IPS-NIHi7 (cell line): Measurements from ENCODE around the gene TUNAR.

Experiments
- DNase-seq: peaks from one replicate; pipeline ENCODE4 v3.0.0; 2012; ENCODE audit warnings: mixed read lengths; ENCODE audit errors: extremely low spot score

TUNAR gene

DNA sequence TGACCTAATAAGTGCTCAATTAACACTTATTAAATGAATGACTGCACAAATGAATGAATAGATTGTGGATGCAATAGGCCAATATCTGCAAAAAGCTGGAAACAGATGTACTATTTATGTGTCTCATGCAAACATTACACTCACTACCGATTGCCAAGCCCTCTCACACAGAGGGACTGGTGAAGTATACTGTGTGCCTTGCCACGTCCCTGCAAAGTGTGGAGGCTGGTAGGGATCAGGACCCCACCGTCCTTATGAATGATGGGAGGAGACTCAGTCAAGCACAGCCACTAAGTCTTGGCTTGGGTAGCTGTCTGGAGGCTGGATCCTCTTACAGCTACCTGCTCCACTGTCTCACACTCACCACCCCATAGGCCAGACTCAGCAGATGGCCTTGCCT lies 3.9 kb upstream of the TUNAR start:
- no peak for DNase-seq

- DNase-seq, result peak; percentile 84
Observed at GRCh38 chr14:95875831-95876760, 536 bp upstream of the TUNAR start.

DNA sequence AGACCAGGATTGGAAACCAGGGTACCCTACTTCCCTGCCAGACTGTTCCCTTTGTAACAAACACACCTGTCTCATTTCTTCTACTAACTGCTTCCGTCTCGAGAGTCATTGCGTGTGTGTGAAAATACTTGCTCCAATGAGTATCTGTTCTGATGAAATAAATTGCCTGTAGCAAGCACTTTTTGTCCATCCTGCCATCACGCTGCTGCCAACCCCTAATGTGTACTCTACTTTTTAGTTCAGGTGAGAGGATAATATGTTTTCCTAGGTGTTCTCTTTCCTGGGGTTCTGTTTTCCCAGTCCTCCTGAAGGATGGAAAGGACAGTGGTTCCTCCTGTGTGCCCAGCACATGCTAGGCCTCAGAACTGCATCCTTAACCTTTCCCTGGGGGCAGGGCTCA lies 1.0 kb downstream of the TUNAR start:
- no peak for DNase-seq

- no peak for DNase-seq
Observed at GRCh38 chr14:95884377-95884776, 7.7 kb downstream of the TUNAR start.

DNA sequence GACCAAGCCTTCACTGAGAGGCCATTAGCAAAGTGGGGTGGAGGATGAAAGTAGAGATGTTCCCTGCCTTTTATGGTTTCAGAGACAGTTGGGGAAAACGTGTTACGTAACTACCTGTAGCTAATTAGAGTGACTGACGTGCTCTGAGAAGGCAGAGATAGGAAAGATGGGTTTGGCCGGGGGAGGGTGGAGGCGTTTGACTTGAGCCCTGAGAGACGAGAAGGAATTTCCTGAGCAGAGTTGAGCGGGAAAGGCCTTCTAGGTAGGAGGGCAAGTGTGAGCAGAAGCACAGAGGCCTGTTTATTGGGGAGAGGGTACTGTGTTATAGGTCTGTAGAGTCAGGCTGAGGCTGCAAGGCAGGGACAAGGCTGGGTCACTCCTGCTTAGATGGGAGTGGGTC lies 8.6 kb downstream of the TUNAR start:
- peak; percentile 29 for DNase-seq

GRCh38 chr14:95885866-95886265 lies 9.2 kb downstream of the TUNAR start:
- DNase-seq, result no peak

DNA sequence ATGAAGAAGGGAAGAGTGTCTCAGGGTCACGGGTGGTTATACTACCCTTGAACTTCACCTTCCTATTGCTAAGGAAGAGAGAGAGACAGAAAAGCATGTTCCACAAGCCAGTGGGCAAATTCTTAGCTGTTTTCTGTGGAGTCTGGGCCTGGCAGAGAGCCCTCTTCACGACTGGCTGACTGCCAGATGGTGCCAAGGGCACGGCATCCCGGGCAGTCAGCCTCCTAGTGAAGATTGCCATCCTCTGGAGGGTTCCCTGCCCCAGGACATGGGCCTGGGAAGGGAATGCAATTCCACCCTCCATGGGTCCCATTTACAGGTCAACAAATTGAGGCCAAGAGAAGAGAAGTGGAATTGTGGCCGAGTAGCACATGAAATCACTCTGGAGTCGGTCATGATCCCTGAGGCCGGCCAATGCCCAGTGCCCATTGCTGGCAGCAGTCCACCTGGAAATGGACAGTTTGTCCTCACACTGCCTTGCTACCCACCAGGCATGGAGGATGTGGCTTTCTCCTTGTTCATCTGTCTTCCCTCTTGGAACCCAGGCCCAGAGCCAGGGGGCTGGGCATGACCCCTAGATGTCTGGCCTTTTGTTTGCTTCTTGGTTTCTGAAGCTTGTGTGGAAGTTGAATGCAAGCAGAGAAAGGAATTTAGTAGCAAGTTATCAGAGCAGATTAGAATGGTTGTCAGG lies 9.9 kb downstream of the TUNAR start:
- no peak for DNase-seq

DNA sequence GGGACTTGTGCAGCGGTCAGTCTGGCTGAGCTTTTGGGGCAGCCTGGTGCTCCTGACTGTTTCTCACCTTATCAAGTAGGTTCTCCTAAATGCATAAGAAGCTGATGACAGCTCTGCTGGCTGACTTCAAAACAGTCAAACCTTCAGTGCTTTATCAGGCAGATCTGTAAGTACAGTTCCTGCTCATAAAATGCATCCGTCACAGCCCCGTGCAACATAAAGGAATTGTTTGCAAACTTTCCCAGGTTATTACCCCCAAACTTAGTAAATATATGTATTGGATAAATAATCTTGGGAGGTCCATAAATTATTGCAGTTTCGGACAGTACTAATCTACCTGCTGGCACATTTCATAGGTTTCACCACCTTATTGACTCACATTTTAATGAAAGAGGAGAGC lies 10.7 kb downstream of the TUNAR start:
- DNase-seq, result no peak

GRCh38 chr14:95889236-95889979 lies 12.8 kb downstream of the TUNAR start:
- DNase-seq, result no peak

DNA sequence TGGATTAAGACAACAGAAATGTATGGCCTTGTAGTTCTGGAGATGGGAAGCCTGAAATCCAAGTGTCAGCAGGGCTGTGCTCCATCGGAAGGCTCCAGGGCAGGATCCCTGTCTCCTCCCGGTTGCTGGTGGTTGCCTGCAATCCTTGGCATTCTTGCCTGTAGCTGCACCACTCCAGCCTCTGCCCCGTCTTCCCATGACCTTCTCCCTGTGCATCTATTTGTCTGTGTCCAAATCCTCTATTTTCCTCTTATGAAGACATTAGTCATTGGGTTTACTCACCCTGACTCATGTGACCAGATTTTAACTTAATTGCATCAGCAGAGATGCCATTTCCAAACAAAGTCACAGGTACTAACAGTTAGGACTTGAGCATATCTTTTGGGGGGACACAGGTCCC lies 15.1 kb downstream of the TUNAR start:
- DNase-seq, result no peak

DNA sequence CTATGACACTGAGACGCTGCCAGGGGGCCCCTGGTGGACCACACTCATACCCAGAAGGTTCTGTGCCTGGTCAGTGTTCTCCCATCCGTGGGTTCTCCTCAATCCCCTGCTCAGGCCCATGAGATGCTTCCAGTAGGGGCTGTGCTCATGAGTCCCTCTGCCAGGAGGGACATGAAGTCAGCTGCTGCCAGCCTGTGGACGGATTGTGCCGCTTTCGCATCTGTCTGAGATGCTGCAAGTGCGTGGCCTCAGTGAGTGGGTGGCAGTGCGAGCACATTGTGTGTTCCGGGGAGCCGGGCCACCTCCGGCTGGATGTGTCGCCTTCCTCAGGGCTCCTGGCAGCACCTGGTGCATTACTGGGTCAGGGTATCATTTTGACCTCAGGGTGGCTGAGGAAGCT lies 15.5 kb downstream of the TUNAR start:
- no peak for DNase-seq

- DNase-seq, result peak; percentile 84
Observed at GRCh38 chr14:95895720-95896119, 19.1 kb downstream of the TUNAR start.

DNA sequence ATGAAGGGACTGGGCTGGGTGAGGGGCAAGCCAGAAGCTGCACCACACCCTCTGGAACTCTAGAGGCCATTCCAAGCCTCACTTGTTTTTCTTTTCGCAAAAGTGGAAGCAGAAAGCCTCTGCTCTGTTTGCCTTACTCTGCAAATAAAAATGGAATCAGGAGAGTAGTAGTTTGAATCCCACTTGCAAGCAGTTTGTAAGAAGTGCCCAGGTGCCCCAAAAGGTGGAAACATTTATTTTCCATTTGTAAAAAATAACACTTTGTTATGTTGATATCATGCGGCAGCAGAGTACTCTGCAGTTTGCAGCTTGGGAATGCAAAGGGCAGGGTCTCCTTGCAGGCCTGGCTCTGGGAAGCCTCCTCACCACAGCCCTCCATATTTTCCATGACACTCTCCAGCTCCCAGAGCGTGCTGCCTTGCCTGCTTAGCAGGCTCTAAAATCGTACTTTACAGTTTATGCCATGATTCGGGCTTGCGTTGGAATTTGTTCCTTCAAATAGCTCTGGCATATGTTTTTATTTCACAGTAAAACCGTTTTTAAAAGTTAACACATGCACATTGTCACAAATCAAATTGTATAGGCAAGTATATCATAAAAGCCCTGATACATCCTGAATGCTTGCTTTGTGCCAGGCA lies 20.0 kb downstream of the TUNAR start:
- DNase-seq, result peak; percentile 46

GRCh38 chr14:95897280-95897679 lies 20.6 kb downstream of the TUNAR start:
- DNase-seq, result no peak

DNA sequence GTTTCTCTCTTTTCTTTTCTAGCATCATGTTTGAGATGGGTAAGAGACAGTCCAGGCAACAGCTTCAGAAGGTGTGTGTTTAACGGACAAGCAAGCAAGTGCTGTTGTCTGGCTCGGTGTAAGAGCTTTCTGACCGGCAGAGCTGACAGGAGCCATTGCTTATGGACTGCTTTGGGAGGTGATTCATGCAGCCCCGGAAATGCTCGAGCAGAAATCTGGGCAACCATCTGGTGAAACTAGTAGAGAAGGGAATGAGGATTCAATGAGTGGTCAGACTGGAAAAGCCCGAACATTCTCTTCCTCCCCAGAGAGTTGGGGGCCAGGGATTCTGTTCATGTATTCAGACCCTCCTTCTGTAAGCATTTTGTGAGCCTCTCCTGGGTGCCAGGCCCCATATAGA lies 24.4 kb downstream of the TUNAR start:
- no peak for DNase-seq

DNA sequence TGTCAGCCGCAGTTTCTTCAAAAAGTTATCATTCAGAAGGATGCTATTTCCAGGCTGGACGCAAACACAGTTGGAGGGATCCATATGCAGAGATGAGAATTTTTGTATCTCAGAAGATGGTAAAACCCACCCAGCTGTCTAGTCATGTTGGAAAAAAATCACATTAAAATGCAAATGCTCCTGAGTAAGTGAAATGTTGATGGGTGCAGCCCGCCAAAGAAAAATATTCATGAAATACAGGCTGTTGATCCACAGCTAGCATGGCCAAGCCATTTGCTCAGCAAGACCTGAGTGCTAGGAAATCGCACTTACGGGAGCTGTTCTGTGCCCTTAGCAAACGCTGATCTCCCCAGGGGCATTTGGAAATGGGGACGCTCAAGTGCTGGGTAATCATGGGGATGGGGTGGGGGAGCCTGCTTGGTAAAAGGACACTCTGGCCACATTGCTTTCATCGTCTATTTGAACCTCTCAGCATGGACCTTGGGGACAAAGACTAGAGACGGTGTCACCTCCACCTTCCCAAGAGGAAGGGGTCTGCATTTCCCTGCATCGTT lies 25.7 kb downstream of the TUNAR start:
- no peak for DNase-seq

DNA sequence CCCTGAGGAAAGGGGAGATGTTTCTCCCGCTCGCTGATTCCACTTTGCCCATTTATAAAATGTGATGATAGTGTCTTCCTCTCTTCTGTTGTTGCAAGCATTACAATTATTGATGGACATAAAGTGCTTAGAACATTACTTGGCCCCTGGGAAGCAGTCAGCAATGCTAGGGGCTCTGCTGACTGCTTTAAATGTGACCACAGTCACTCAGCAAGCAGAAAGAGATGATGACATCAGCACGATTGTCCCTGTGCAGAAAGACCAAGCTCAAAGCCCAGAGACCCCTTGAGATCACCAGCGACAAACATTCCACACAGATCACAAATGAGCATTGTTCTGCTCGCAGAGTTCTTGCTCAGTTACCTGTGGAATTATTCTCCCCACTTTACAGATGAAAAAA lies 26.5 kb downstream of the TUNAR start:
- no peak for DNase-seq

- no peak for DNase-seq
Observed at GRCh38 chr14:95903616-95904107, 27.0 kb downstream of the TUNAR start.

DNA sequence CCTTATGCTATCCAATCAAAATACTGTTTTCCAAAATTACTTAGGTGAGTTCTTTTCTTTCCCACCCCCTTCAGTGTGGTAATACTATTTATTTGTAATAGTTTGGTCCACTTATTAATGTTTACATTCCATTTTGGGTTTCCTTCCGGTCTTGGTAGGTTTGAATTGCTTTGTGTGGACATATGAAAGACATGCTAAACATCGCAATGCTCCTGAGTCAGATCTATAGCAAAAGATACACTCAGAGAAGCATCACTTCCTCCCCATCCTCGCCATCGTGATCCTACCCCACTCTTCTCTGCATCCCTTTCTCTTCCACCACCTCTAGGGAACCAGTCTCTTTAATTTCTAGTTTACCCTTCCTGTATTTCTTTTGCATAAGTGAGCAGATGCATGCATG lies 30.0 kb downstream of the TUNAR start:
- no peak for DNase-seq

GRCh38 chr14:95910628-95911027 lies 34.0 kb downstream of the TUNAR start:
- peak; percentile 31 for DNase-seq

- no peak for DNase-seq
Observed at GRCh38 chr14:95911456-95911855, 34.8 kb downstream of the TUNAR start.
